GM19467 (cell line): ENCODE results near the gene TASOR.

Experiments
- ATAC-seq: cut with Tn5 transposase; IDR thresholded peaks from one replicate; pipeline ENCODE4 v1.9.1; 2021; ENCODE audit warnings: mild to moderate bottlenecking, moderate library complexity; ENCODE audit not compliant: unreplicated experiment

TASOR gene

GRCh38 chr3:56682462-56683121 is 473 bp downstream of the TASOR start:
- peak; percentile 57 for ATAC-seq

GRCh38 chr3:56681984-56682461 is 1.0 kb downstream of the TASOR start:
- no peak for ATAC-seq

GRCh38 chr3:56680054-56680580 is 2.9 kb downstream of the TASOR start:
- no peak for ATAC-seq

GRCh38 chr3:56677286-56677685 is 5.8 kb downstream of the TASOR start:
- peak; percentile 73 for ATAC-seq

GRCh38 chr3:56673781-56674457 is 9.1 kb downstream of the TASOR start:
- no peak for ATAC-seq

- no peak for ATAC-seq
Measured at GRCh38 chr3:56667973-56668579, 15.0 kb downstream of the TASOR start.

GRCh38 chr3:56664823-56665222 is 18.2 kb downstream of the TASOR start:
- ATAC-seq, result no peak

- ATAC-seq, result no peak
Measured at GRCh38 chr3:56655709-56656108, 27.4 kb downstream of the TASOR start.

GRCh38 chr3:56654460-56654859 is 28.6 kb downstream of the TASOR start:
- ATAC-seq, result no peak

- ATAC-seq, result no peak
Measured at GRCh38 chr3:56645407-56645806, 37.7 kb downstream of the TASOR start.

- ATAC-seq, result no peak
Measured at GRCh38 chr3:56633602-56634535, 49.2 kb downstream of the TASOR start.
